ENCODE data around the gene SLC35E3.
"Not testable (repeated sequence)": the region's sequence is repeated elsewhere in the genome, so short reads cannot be mapped to it uniquely, and the experiment has no call there.

Gene SLC35E3

GRCh38 chr12:68815928-68816800 is 70.2 kb downstream of the SLC35E3 start:
- peak; percentile 26 for DNase-seq (ENCODE audit: low read depth)
- Histone ChIP-seq H3K4me3 (ENCODE audit: low read length) (peak overlapping the region; percentile 28), H3K9ac (ENCODE audit: low read length) (peak overlapping the region; percentile 25), H3K4me1 (ENCODE audit: control insufficient read depth, insufficient read depth, low read length) (peaks cover 46% of the 10 kb centered on the region), H3K9me3 (ENCODE audit: control insufficient read depth, low read length) (no peaks in the 10 kb centered on the region), H3K27me3 (replicated peaks; ENCODE audit: control insufficient read depth, insufficient read depth, low read length) (no peaks in the 10 kb centered on the region), H3K36me3 (ENCODE audit: control insufficient read depth, insufficient read depth, low read length, severe bottlenecking) (peaks cover 93% of the 10 kb centered on the region)

DNA sequence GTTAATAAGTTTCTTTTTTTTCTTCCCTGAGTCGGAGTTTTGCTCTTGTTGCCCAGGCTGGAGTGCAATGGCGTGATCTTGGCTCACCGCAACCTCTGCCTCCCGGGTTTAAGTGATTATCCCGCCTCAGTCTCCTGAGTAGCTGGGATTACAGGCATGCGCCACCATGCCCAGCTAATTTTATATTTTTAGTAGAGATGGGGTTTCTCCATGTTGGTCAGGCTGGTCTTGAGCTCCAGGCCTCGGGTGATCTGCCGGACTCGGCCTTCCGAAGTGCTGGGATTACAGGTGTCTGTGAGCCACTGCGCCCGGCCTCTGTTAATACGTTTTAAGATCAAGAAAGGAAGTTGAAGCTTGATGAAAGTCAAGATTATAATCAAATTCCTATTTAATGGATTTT is 73.5 kb downstream of the SLC35E3 start:
- H3K9me3 ChIP-seq (ENCODE audit: control insufficient read depth, low read length); H3K4me3 ChIP-seq (ENCODE audit: low read length); DNase-seq (ENCODE audit: low read depth); H3K27me3 ChIP-seq (replicated peaks; ENCODE audit: control insufficient read depth, insufficient read depth, low read length); H3K9ac ChIP-seq (ENCODE audit: low read length): not testable (repeated sequence)
- H3K36me3 ChIP-seq (ENCODE audit: control insufficient read depth, insufficient read depth, low read length, severe bottlenecking): peaks cover 97% of the 10 kb centered on the region
- peaks cover 24% of the 10 kb centered on the region for H3K4me1 ChIP-seq (ENCODE audit: control insufficient read depth, insufficient read depth, low read length)

DNA sequence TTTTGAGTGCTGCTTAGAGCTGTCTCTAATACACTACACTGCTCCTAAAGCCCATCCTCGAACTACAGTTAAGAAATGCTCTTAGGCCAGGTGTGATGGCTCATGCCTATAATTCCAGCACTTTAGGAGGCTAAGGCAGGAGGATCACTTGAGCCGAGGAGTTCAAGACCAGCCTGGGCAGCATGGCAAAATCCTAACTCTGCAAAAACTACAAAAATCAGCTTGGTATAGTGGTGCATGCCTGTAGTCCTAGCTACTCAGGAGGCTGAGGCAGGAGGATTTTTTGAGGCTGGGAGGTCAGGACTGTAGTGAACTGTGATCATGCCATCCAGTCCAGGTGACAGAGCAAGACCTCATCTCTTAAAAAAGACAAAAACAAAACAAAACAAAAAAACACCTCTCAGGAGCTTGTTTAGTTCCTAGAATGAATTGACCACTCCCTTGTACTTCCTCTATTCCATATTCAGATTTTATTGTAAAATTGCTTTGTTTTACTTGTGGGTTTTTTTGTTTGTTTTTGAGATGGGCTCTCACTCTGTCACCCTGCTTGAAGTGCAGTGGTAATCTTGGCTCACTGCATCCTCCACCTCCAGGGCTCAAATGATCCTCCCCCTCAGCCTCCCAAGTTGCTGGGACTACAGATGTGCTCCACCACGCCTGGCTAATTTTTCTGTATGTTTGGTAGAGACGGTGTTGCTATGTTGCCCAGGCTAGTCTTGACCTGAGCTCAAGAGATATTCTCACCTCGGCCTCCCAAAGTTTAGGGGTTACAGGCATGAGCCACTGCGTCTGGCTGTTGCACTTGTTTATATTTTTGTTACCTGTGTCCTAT is 75.6 kb downstream of the SLC35E3 start:
- Histone ChIP-seq H3K9ac (ENCODE audit: low read length) (peak overlapping the region; percentile 27), H3K9me3 (ENCODE audit: control insufficient read depth, low read length) (no peaks in the 10 kb centered on the region), H3K27me3 (replicated peaks; ENCODE audit: control insufficient read depth, insufficient read depth, low read length) (no peaks in the 10 kb centered on the region), H3K4me3 (ENCODE audit: low read length) (no peak overlapping the region), H3K4me1 (ENCODE audit: control insufficient read depth, insufficient read depth, low read length) (peaks cover 6% of the 10 kb centered on the region), H3K36me3 (ENCODE audit: control insufficient read depth, insufficient read depth, low read length, severe bottlenecking) (peaks cover 99% of the 10 kb centered on the region)
- no peak for DNase-seq (ENCODE audit: low read depth)

- no peak overlapping the region for H3K9ac ChIP-seq (ENCODE audit: low read length)
- no peaks in the 10 kb centered on the region for H3K27me3 ChIP-seq (replicated peaks; ENCODE audit: control insufficient read depth, insufficient read depth, low read length)
- peaks cover 98% of the 10 kb centered on the region for H3K36me3 ChIP-seq (ENCODE audit: control insufficient read depth, insufficient read depth, low read length, severe bottlenecking)
- DNase-seq (ENCODE audit: low read depth): no peak
- peaks cover 14% of the 10 kb centered on the region for H3K4me1 ChIP-seq (ENCODE audit: control insufficient read depth, insufficient read depth, low read length)
- no peak overlapping the region for H3K4me3 ChIP-seq (ENCODE audit: low read length)
- no peaks in the 10 kb centered on the region for H3K9me3 ChIP-seq (ENCODE audit: control insufficient read depth, low read length)
These were observed 77.7 kb downstream of the SLC35E3 start for GRCh38 chr12:68823696-68824095.

GRCh38 chr12:68824131-68824530 is 78.2 kb downstream of the SLC35E3 start:
- H3K4me1 ChIP-seq (ENCODE audit: control insufficient read depth, insufficient read depth, low read length): peaks cover 14% of the 10 kb centered on the region
- DNase-seq (ENCODE audit: low read depth): no peak
- peaks cover 98% of the 10 kb centered on the region for H3K36me3 ChIP-seq (ENCODE audit: control insufficient read depth, insufficient read depth, low read length, severe bottlenecking)
- H3K27me3 ChIP-seq (replicated peaks; ENCODE audit: control insufficient read depth, insufficient read depth, low read length): no peaks in the 10 kb centered on the region
- no peaks in the 10 kb centered on the region for H3K9me3 ChIP-seq (ENCODE audit: control insufficient read depth, low read length)
- no peak overlapping the region for H3K9ac ChIP-seq (ENCODE audit: low read length)
- H3K4me3 ChIP-seq (ENCODE audit: low read length): no peak overlapping the region

- Histone ChIP-seq H3K4me1 (ENCODE audit: control insufficient read depth, insufficient read depth, low read length) (peaks cover 14% of the 10 kb centered on the region), H3K9ac (ENCODE audit: low read length) (no peak overlapping the region), H3K27me3 (replicated peaks; ENCODE audit: control insufficient read depth, insufficient read depth, low read length) (no peaks in the 10 kb centered on the region), H3K4me3 (ENCODE audit: low read length) (no peak overlapping the region), H3K9me3 (ENCODE audit: control insufficient read depth, low read length) (no peaks in the 10 kb centered on the region), H3K36me3 (ENCODE audit: control insufficient read depth, insufficient read depth, low read length, severe bottlenecking) (peaks cover 98% of the 10 kb centered on the region)
- DNase-seq (ENCODE audit: low read depth): no peak
These were observed 78.7 kb downstream of the SLC35E3 start for GRCh38 chr12:68824597-68825250.

- no peak for DNase-seq (ENCODE audit: low read depth)
- peaks cover 14% of the 10 kb centered on the region for H3K4me1 ChIP-seq (ENCODE audit: control insufficient read depth, insufficient read depth, low read length)
- H3K4me3 ChIP-seq (ENCODE audit: low read length): no peak overlapping the region
- no peak overlapping the region for H3K9ac ChIP-seq (ENCODE audit: low read length)
- H3K27me3 ChIP-seq (replicated peaks; ENCODE audit: control insufficient read depth, insufficient read depth, low read length): no peaks in the 10 kb centered on the region
- H3K9me3 ChIP-seq (ENCODE audit: control insufficient read depth, low read length): no peaks in the 10 kb centered on the region
- H3K36me3 ChIP-seq (ENCODE audit: control insufficient read depth, insufficient read depth, low read length, severe bottlenecking): peaks cover 98% of the 10 kb centered on the region
These were observed 79.7 kb downstream of the SLC35E3 start for GRCh38 chr12:68825569-68826217.

DNA sequence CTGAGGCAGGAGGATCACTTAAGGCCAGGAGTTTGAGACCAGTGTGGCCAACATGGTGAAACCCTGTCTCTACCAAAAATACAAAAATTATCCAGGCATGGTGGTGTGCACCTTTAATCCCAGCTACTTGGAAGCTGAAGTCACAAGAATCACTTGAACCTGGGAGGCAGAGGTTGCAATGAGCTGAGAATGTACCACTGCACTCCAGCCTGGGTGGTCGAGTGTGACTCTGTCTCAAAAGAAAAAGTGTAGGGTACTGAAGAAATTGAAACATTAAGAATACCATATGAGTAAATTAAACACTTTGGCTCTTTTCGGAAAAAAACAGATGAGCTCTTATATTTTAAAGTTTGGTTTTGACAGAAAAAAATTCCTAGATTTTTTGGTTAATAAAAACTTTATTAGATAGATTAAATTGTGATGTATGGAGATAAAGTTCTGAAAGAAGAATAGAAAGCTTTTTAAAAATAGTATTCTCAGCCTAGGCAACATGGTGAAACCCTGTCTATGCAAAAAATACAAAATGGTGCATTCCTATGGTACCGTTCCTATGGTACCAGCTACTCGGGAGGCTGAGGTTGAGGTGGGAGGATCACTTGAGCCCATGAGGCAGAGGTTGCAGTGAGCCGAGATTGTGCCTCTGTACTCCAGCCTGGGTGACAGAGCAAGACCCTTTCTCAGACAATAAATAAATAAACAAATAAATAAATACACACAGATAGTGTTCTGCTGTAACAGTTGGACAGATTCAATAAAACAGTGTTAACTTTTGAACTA is 82.1 kb downstream of the SLC35E3 start:
- no peaks in the 10 kb centered on the region for H3K9me3 ChIP-seq (ENCODE audit: control insufficient read depth, low read length)
- H3K4me1 ChIP-seq (ENCODE audit: control insufficient read depth, insufficient read depth, low read length): peaks cover 16% of the 10 kb centered on the region
- DNase-seq (ENCODE audit: low read depth): no peak
- H3K27me3 ChIP-seq (replicated peaks; ENCODE audit: control insufficient read depth, insufficient read depth, low read length): no peaks in the 10 kb centered on the region
- H3K9ac ChIP-seq (ENCODE audit: low read length): no peak overlapping the region
- peaks cover 94% of the 10 kb centered on the region for H3K36me3 ChIP-seq (ENCODE audit: control insufficient read depth, insufficient read depth, low read length, severe bottlenecking)
- H3K4me3 ChIP-seq (ENCODE audit: low read length): no peak overlapping the region

DNA sequence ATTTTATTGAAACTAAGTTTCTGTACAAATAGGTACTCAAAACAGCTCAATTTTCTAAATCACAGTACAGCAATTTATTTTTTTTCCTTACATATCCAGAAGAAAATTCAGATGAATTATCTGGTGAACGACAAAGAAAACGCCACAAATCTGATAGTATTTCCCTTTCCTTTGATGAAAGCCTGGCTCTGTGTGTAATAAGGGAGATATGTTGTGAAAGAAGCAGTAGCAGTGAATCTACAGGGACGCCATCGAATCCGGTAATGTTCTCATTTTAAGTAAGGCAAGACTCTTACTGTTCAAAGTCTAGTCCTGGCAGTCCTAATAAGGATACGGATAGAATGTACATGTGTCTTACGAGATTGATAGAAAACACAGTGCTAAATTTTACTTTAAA is 82.7 kb downstream of the SLC35E3 start:
- peaks cover 91% of the 10 kb centered on the region for H3K36me3 ChIP-seq (ENCODE audit: control insufficient read depth, insufficient read depth, low read length, severe bottlenecking)
- no peak overlapping the region for H3K4me3 ChIP-seq (ENCODE audit: low read length)
- no peak for DNase-seq (ENCODE audit: low read depth)
- no peaks in the 10 kb centered on the region for H3K9me3 ChIP-seq (ENCODE audit: control insufficient read depth, low read length)
- H3K9ac ChIP-seq (ENCODE audit: low read length): no peak overlapping the region
- no peaks in the 10 kb centered on the region for H3K27me3 ChIP-seq (replicated peaks; ENCODE audit: control insufficient read depth, insufficient read depth, low read length)
- H3K4me1 ChIP-seq (ENCODE audit: control insufficient read depth, insufficient read depth, low read length): peaks cover 16% of the 10 kb centered on the region

Data from adipocyte (in vitro differentiated cells).